Esophagus squamous epithelium (tissue), 5 donors: ENCODE data around the gene ACHE. TPM values are rescaled to one million over a fixed set of nuclear protein-coding genes. Genes with fewer than 3 reads are reported as not detected.

Experiments
- DNase-seq: peaks from one replicate; lab custom pipeline; 2025; lab: John Stamatoyannopoulos, UW
- H3K27ac ChIP-seq, 4 donors: fragments of 200-600 bp; sonication (generic); one replicate each; pipeline ENCODE4 v1.5.1; 2016 to 2019; ENCODE audit warnings: mild to moderate bottlenecking in 1 of 4
- H3K27me3 ChIP-seq, 4 donors: fragments of 200-600 bp; sonication (generic); 1 replicate in 3 of 4; 2 replicates in 1 of 4; pipeline versions ENCODE4 v1.5.1 to v1.6.0; 2017 to 2021; ENCODE audit warnings: antibody characterized with exemption in 1 of 4
- H3K36me3 ChIP-seq, 3 donors: fragments of 200-600 bp; sonication (generic); one replicate each; pipeline ENCODE4 v1.5.1; 2016 to 2019
- H3K4me1 ChIP-seq, 3 donors: fragments of 200-600 bp; sonication (generic); one replicate each; pipeline ENCODE4 v1.5.1; 2017 to 2019
- H3K4me3 ChIP-seq, 4 donors: fragments of 200-600 bp; sonication (generic); 1 replicate in 3 of 4; 2 replicates in 1 of 4; pipeline ENCODE4 v1.5.1; 2016 to 2019; ENCODE audit warnings: mild to moderate bottlenecking in 2 of 4, moderate library complexity in 1 of 4
- H3K9me3 ChIP-seq, 3 donors: fragments of 200-600 bp; sonication (generic); one replicate each; pipeline ENCODE4 v1.5.1; 2016 to 2019
- CTCF ChIP-seq, 6 experiments: fragments of 450-650 bp in 4 of 6; fragments of 200-600 bp in 2 of 6; sonication (generic) in 2 of 6; IDR thresholded peaks; one replicate each; pipeline ENCODE4 v1.5.1; 2016 to 2019; ENCODE audit warnings: antibody characterized with exemption in 6 of 6, mild to moderate bottlenecking in 4 of 6, moderate library complexity in 4 of 6
- POLR2A ChIP-seq, 4 donors: fragments of 450-650 bp; IDR thresholded peaks; one replicate each; pipeline ENCODE4 v1.6.1; 2017; ENCODE audit warnings: antibody characterized with exemption in 4 of 4, mild to moderate bottlenecking in 4 of 4, moderate library complexity in 3 of 4
- WGBS, 2 donors: methylation state at CpG; one replicate each; pipeline ENCODE4 v1.1.5; 2018; 5-methylcytosine and 5-hydroxymethylcytosine counted together
- intact Hi-C: fragments of 100-400 bp; cut with DNase I; formaldehyde crosslinking; loops from one replicate; pipeline ENCODE4 v1.15.0; 2022
- total RNA-seq, 4 donors: library from RNA; depleted of rRNA; stranded (reverse); fragments of >200 nt; gene quantifications; one replicate each; pipeline ENCODE4 v1.1.0, GENCODE V29; 2016
- donor health status: DM: yes; HTN: yes; CAD: no.

ACHE gene
- total RNA-seq, 4 donors from 2014 or later = 0.22 to 1.5 (median 1.3) TPM

DNA sequence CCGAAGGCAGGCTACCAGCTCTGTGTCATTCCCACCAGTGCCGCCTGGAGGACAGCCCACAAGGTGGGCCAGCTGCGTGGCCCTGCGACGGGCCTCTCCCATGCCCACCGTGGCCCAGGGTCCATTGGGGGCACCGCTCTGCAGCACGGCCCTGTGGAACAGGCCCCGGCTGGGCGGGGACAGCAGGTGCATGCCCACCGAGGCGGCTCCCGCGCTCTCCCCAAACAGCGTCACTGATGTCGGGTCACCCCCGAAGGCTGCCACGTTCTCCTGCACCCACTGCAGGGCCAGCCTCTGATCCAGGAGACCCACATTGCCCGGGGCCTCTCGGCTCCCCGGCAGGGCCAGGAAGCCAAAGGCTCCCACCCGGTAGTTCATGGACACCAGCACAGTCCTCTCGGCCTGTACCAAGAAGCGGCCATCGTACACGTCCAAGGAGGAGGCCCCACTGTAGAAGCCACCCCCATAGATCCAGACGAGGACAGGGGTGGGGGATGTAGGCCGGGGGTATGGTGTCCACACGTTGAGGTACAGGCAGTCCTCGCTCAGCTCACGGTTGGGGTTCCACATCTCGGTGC is 2.3 kb downstream of the ACHE start:
- intact Hi-C loops = no loop called here
- H3K4me3 ChIP-seq = no peak overlapping the region
- 78 to 83% methylated on average over 1 to 12 of the region's 32 CpGs for WGBS, 2 donors
- H3K4me1 ChIP-seq = peaks cover 39 to 69% (median 49%) of the 10 kb centered on the region in 3 donors
- no peaks in the 10 kb centered on the region for H3K9me3 ChIP-seq
- peaks cover 9 to 60% (median 17%) of the 10 kb centered on the region in 4 donors for H3K27me3 ChIP-seq
- H3K27ac ChIP-seq = no peak overlapping the region
- H3K36me3 ChIP-seq = peaks cover 0 to 3% (median 1%) of the 10 kb centered on the region in 3 donors
- no peak for TF ChIP-seq POLR2A (IDR thresholded peaks at IDR 0.05)
- TF ChIP-seq CTCF (IDR thresholded peaks at IDR 0.05) = no peak
- no peak for DNase-seq

GRCh38 chr7:100892364-100893317 is 3.0 kb downstream of the ACHE start:
- Histone ChIP-seq H3K36me3 (peaks cover 0 to 9% (median 8%) of the 10 kb centered on the region in 3 donors), H3K27ac (no peak overlapping the region), H3K4me3 (no peak overlapping the region), H3K9me3 (no peaks in the 10 kb centered on the region), H3K27me3 (peaks cover 9 to 53% (median 15%) of the 10 kb centered on the region in 4 donors), H3K4me1 (peaks cover 47 to 76% (median 56%) of the 10 kb centered on the region in 3 donors)
- WGBS, 2 donors = 83 to 86% methylated on average over 9 to 37 of the region's 44 CpGs
- TF ChIP-seq POLR2A (IDR thresholded peaks at IDR 0.05) = no peak
- no peak for TF ChIP-seq CTCF (IDR thresholded peaks at IDR 0.05)
- intact Hi-C loops = no loop called here
- no peak for DNase-seq

DNA sequence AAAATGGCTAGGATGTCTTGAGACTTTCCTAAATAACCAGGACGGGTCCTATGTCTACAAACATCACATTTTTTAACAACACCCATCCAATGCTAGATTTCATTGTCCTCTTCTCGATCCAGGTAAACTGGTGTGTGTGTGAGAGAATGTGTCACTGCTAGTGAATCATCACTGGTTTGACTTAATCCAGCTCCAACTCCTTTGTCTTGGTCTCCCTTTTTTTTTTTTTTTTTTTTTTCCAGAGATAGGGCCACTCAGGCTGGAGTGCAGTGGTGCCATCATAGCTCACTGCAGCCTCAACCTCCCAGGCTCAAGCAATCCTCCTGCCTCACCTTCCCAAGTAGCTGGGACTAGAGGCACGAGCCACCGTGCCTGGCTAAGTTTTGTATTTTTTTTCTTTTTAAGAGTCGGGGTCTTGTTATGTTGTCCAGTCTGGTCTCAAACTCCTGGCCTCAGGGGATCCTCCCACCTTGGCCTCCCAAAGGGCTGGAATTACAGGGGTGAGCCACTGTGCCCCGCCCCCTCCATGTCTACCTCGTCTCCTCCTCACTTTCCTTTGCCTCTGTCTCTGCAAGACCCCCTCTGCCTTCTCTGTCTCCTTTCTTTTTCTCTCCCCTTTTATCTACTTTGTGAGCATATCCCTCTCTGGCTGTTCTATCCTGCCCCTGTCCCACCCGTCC is 4.0 kb downstream of the ACHE start:
- H3K4me3 ChIP-seq = peak overlapping the region in 2 of 4 donors; percentile 71 to 76
- H3K27ac ChIP-seq = peak overlapping the region in 2 of 4 donors; percentile 98 to 99
- no peaks in the 10 kb centered on the region for H3K9me3 ChIP-seq
- intact Hi-C loops = no loop called here
- peaks cover 50 to 77% (median 57%) of the 10 kb centered on the region in 3 donors for H3K4me1 ChIP-seq
- H3K27me3 ChIP-seq = peaks cover 9 to 43% (median 14%) of the 10 kb centered on the region in 4 donors
- no peak for DNase-seq
- 62 to 73% methylated on average over 8 of the region's 8 CpGs for WGBS, 2 donors
- H3K36me3 ChIP-seq = peaks cover 8 to 18% (median 16%) of the 10 kb centered on the region in 3 donors
- TF ChIP-seq POLR2A (IDR thresholded peaks at IDR 0.05) (no peak), CTCF (IDR thresholded peaks at IDR 0.05) (no peak)

DNA sequence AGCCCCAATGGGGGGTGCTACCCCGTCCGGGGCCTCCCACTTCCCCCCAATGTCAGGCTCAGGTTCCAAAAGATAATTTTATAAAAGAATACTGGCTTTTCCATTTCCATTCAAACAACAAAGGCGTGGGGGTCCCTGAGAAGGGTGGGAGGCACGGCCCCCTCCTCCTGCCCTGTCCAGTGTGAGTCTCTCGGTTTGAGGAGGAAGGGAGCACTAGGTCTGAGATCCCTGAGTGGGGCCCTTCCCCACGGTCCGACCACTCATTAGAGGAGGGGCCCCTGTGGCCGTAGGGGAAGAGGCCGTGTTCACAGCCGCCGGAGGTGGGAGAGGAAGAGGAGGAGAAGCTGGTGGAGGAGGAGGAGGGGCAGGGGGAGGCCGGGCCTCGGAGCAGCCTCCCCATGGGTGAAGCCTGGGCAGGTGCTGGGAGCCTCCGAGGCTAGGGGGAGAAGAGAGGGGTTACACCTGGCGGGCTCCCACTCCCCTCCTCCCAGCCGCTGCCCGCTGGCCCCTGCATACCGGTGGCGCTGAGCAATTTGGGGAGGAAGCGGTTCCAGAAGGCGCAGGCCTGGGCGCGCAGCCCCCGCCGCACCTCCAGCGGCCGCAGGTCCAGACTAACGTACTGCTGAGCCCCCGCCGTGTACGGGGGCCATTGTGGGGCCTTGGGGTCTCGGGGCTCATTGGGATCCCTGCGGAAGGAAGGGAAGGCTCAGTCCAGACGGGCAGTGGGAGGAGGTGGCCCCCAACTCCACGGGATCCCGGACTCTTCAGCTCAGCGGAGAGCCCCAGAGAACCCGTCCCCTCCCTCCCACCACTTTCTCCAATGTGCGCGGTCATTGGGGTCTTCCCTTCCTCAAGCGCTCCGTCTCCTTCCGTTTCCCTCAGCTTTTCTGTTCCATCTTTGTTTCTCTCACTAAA is 4.8 kb downstream of the ACHE start:
- 8 to 15% methylated on average over 13 to 16 of the region's 43 CpGs for WGBS, 2 donors
- H3K4me3 ChIP-seq = peak overlapping the region; percentile 50 to 88 (median 74)
- no peak for DNase-seq
- intact Hi-C loops = no loop called here
- peak overlapping the region; percentile 95 to 99 (median 98) for H3K27ac ChIP-seq
- TF ChIP-seq POLR2A (IDR thresholded peaks at IDR 0.05) (no peak), CTCF (IDR thresholded peaks at IDR 0.05) (no peak)
- peaks cover 5 to 35% (median 11%) of the 10 kb centered on the region in 4 donors for H3K27me3 ChIP-seq
- H3K9me3 ChIP-seq = no peaks in the 10 kb centered on the region
- H3K4me1 ChIP-seq = peaks cover 43 to 71% (median 49%) of the 10 kb centered on the region in 3 donors
- peaks cover 16 to 26% (median 24%) of the 10 kb centered on the region in 3 donors for H3K36me3 ChIP-seq
